HS-27A (cell line): ENCODE measurements around the gene TGFBR2.

Experiments
- DNase-seq: peaks from one replicate; pipeline ENCODE4 v3.0.0-alpha.2; 2012; ENCODE audit warnings: low read depth, missing footprints

Gene TGFBR2

GRCh38 chr3:30602946-30603345 is 3.5 kb upstream of the TGFBR2 start:
- DNase-seq: no peak

- no peak for DNase-seq
Observed at GRCh38 chr3:30604093-30604492, 2.3 kb upstream of the TGFBR2 start.

GRCh38 chr3:30604558-30604957 is 1.8 kb upstream of the TGFBR2 start:
- DNase-seq: no peak

- DNase-seq: no peak
Observed at GRCh38 chr3:30605005-30605404, 1.4 kb upstream of the TGFBR2 start.

- DNase-seq: no peak
Observed at GRCh38 chr3:30605706-30606300, 598 bp upstream of the TGFBR2 start.

GRCh38 chr3:30607032-30607833 is 832 bp downstream of the TGFBR2 start:
- no peak for DNase-seq

- DNase-seq: no peak
Observed at GRCh38 chr3:30608598-30608947, 2.2 kb downstream of the TGFBR2 start.

GRCh38 chr3:30609930-30610701 is 3.7 kb downstream of the TGFBR2 start:
- DNase-seq: no peak

GRCh38 chr3:30610702-30611368 is 4.4 kb downstream of the TGFBR2 start:
- DNase-seq: no peak

GRCh38 chr3:30611613-30612436 is 5.4 kb downstream of the TGFBR2 start:
- DNase-seq: no peak

GRCh38 chr3:30612437-30613132 is 6.2 kb downstream of the TGFBR2 start:
- DNase-seq: no peak

- DNase-seq: no peak
Observed at GRCh38 chr3:30613133-30613825, 6.9 kb downstream of the TGFBR2 start.

GRCh38 chr3:30614373-30614772 is 8.0 kb downstream of the TGFBR2 start:
- no peak for DNase-seq

GRCh38 chr3:30614943-30615342 is 8.5 kb downstream of the TGFBR2 start:
- no peak for DNase-seq

GRCh38 chr3:30615615-30616346 is 9.4 kb downstream of the TGFBR2 start:
- no peak for DNase-seq

GRCh38 chr3:30616347-30617027 is 10.1 kb downstream of the TGFBR2 start:
- no peak for DNase-seq

- DNase-seq: no peak
Observed at GRCh38 chr3:30617069-30617468, 10.7 kb downstream of the TGFBR2 start.

- no peak for DNase-seq
Observed at GRCh38 chr3:30617653-30618052, 11.3 kb downstream of the TGFBR2 start.

- no peak for DNase-seq
Observed at GRCh38 chr3:30618526-30618925, 12.1 kb downstream of the TGFBR2 start.
